HK-2 (cell line): Measurements from ENCODE around the gene TFPI2.

ENCODE experiments used
- DNase-seq: peaks from one replicate; pipeline ENCODE4 v3.0.0-alpha.2; 2018; ENCODE audit not compliant: unreplicated experiment

TFPI2 gene

DNA sequence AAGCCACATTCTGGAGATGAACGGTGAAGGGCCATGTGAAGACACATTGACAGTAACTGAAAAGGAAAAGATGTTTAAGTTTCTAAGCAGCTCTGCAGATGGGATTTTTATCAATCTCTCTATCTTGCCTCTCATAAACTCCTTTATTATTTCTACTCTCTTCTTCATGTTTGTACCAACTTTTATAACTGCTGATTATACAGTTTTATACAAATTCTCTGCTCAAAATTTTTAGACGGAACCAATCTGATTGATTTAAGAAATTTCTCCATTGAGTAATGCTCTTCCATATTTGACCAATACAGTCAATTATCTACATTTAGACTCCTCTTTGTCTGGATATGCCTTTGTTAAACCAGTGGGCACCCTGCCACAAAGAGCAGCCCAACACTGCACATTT lies 31.7 kb downstream of the TFPI2 start:
- DNase-seq = no peak

DNA sequence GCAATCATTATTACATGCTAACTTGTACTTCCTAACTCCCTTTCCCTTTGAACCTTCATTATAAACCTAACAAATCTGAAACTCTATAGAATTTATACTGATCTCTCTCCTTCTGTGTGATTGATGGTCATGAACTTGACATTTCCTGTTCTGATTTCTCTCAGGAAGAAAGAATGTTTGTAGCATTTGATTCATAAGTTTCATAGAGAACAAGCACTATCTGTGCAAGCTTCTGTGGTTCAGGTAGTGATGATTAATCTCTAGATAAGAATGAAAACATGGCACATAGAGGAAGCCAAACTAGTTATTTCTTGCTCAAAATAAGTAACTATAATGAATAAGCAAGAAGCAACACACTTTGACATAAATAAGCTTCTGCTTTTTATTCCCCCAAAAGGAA lies 34.2 kb downstream of the TFPI2 start:
- no peak for DNase-seq

DNA sequence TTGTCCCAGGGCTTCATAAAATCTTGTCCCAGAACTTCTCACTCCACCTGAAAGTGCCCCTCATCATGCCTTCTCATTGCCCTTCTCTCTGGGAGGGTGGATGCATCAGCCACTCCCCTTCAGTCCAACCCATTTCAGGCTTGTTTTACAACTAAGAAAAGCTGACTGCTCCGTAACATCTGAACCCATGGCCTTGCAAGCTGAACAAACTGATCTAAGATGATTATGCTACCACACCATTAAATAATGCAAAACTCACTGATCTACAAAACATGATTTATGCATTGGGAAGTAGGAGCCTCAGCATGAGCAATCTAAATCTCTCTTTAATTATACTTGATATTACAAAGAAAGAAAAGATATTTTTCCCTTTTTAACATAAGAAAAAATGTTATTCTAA lies 34.8 kb downstream of the TFPI2 start:
- no peak for DNase-seq

DNA sequence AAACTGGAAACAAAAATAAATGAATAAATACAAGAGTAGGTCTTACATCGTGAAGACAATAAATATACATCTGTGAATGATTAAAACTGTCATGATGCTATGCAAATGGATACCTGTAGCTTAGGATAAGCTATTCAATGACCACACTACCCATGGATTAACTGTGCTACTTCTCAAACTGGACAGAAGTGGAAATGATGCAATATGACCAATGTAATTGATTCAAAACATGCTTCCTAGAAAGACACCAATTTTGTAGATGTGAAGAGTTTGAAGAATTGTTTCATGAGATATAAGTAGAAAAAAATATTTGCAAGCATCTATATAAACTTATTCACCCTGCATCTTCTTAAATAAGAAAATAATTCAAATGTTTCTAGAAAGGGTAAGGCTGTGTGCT lies 36.1 kb downstream of the TFPI2 start:
- no peak for DNase-seq

DNA sequence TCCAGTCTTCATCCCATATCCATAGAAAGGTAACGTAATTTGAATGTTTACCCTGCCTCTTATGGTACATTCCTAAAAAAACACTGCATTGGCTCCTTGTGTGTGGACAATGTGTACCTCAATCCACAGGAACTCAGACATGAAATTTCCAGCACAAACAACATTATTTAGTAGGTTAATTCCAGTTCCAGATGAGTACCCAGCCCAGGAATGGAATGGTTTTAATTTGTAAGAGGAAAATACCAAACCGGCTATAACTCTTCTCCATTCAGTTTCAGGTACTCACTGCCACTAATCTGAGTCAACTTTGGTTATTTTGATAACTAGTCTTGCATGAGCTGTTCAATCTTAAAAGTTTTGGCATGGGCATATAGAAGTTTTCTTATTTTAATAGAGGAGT lies 39.0 kb downstream of the TFPI2 start:
- no peak for DNase-seq

DNA sequence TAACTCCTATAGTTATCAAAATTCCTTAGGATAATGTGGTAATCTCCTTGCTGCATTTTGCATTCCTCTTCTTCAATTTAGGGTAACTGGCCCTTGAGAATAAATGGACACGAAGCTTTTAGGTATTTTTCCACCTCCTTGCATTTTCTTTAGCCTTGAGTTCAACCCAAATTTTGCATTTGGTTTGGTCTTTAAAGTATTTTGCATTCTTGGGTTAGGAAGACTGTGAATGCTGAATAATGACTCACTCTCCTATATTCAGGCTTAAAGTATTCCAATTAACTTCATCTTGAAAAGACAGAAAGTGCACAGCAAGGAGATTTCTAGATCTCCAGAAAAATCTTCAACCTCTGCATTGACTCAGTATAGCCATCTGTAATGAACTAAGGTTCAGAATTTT lies 47.3 kb downstream of the TFPI2 start:
- no peak for DNase-seq

DNA sequence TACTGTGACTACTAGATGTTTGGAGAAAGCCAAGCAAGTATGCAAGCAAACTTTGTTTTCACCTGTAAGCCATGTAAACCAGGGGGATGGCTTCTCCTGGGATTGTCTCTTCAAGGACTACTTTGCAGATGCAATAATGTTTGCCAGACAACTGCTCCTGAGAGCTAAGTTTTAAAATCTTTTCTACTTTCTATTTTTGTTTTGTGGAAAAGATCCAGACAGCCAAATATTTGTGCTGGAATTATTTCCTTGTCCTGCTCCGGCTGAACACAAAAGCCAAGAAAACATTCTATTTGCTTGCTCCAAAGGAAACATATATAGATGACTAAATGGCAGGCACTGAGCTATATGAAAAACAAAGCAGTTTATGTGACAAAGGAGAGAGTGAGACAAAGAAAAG lies 51.6 kb downstream of the TFPI2 start:
- DNase-seq = no peak

DNA sequence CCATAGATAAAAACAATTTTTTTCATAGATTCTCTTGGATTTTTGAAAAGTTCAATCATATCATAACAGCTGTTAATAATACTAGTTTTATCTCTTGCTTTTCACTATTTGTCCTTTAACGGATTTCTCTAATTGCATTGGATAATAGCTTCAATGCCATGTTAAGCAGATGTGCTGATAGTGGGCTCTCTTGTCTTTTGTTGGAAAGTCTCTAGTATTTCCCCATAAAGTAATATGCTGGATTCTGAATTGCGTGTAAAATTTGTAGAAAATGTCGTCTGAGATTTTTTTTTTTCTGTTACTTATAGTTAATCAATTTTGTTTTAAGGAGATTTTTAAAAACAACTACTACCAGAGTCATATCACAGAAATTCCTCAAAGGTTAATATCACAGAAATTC lies 53.3 kb downstream of the TFPI2 start:
- no peak for DNase-seq

DNA sequence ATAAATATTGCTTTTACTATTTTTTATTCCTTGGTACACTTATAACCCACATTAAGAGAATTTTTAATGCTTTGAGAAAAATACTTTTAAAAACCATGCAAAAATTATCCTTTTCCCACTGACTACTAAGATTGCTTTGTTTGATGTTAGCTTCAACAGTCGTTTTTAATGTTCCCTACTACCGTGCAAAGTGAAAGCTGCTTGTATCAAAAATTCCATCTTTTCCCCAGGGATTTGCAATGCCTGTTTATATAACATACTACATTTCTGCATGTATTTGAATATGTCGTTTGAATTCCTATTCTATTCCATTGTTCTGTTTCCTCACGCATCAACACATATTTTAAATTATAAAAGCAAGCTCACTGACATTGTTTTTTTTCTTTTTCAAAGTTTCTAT lies 54.4 kb downstream of the TFPI2 start:
- no peak for DNase-seq

DNA sequence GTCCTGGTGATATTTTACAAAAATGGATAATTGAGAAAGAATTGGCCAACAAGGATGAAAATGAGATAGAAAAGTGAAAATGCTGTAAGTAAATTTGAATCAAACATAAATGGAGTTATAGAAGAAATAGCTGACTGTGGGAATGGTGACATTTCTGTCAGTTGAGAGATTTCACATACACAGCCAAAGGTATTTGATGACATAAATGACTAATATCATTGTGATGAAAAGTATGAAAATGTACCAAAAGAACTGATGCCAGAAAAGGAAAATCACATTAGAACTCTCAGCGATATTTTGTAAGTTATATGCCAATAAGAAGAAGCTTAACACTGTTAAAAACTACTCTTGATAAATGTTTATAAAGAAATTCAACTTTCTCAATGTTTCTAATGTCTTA lies 54.9 kb downstream of the TFPI2 start:
- no peak for DNase-seq
